ENCODE results near the gene TMEM258. TPM values are rescaled to one million over a fixed set of nuclear protein-coding genes. Genes with fewer than 3 reads are reported as not detected.

Gene TMEM258
- total RNA-seq, 1 donor from 2014 or later: 62.4 TPM

DNA sequence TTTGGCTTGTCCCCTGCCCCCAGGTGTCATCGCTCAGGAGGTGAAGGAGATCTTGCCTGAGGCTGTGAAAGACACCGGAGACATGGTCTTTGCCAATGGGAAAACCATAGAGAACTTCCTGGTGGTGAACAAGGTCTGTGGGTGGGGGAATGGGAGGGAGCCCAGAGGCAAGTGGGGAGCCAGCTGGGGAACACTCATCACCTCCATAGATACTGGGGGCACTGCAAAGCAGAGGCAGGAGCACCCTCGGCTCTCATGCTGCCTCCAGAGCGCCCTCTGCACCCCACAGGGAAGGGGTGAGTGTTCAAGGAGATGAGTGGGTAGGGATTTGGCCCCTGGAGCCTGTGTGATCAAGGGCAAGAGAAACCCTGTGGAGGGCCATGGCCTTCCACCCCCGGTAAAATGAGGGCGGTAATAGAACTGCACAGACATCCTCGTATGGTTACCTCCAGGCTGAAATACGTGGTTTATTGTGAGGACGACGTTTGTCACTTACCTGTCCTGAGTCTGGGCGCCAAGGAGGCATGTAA lies 14.0 kb downstream of the TMEM258 start:
- FAIRE-seq (no peak), DNase-seq (ENCODE audit: low spot score in 2 of 2) (no peak)

DNA sequence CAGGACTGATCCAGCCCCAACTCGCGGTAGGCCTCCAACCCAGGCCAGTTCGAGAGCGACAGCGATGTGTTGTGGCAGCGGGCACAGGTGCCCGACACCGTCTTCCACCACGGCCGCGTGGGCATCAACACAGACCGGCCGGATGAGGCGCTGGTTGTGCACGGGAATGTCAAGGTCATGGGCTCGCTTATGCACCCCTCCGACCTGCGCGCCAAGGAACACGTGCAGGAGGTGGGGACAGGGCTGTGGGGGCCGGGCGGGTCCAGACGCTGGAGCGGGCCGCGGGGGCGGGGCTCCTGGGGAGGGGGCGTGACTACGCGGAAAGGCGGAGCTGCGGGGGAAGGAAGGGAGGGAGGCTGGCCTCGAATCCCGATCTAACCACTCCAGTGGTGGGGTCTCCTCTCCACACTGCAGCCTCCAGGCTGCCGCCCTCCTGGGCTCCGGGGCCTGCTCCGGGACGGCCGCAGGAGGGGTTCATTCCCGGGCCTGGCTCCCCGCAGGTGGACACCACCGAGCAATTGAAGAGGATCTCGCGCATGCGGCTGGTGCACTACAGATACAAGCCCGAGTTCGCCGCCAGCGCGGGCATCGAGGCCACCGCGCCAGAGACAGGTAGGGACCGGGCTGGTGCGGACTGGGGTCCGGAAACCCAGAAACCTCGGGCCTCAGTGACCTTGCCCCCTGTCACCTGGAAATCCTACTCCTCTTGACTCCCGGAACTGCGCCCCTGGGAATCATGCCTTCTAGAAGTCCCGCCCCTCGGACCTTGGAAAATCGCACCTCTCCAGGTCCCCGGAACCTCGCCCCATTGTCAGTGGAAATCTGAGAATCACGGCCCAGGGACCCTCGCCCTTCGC lies 14.9 kb downstream of the TMEM258 start:
- DNase-seq (ENCODE audit: low spot score in 2 of 2): peak in 1 of 2 donors; percentile 85
- FAIRE-seq: no peak

DNA sequence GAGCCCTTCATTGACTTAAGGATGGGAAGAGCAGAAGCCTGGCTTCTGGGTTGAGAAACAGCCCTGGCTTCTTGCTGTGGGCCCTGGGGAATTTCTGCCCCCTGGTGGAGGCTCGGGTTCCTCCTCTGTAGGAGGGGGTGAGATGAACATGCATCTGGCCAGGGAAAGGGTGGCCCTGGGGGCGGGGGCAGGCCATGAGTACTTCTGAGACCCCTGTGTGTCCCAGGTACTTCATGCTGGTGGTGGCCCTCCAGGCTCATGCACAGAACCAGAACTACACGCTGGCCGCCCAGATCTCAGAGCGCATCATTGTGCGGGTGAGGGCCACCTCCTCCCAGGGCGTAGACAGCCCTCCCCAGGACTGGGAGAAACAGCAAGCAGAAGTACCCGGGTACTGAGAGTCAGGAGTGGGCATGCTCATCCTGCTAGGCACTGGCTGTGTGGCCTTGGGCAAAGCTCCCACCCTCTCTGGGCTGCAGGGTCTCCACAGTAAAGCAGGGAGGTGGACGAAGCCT lies 15.8 kb downstream of the TMEM258 start:
- no peak for FAIRE-seq
- peak; percentile 75 to 78 for DNase-seq (ENCODE audit: low spot score in 2 of 2)

DNA sequence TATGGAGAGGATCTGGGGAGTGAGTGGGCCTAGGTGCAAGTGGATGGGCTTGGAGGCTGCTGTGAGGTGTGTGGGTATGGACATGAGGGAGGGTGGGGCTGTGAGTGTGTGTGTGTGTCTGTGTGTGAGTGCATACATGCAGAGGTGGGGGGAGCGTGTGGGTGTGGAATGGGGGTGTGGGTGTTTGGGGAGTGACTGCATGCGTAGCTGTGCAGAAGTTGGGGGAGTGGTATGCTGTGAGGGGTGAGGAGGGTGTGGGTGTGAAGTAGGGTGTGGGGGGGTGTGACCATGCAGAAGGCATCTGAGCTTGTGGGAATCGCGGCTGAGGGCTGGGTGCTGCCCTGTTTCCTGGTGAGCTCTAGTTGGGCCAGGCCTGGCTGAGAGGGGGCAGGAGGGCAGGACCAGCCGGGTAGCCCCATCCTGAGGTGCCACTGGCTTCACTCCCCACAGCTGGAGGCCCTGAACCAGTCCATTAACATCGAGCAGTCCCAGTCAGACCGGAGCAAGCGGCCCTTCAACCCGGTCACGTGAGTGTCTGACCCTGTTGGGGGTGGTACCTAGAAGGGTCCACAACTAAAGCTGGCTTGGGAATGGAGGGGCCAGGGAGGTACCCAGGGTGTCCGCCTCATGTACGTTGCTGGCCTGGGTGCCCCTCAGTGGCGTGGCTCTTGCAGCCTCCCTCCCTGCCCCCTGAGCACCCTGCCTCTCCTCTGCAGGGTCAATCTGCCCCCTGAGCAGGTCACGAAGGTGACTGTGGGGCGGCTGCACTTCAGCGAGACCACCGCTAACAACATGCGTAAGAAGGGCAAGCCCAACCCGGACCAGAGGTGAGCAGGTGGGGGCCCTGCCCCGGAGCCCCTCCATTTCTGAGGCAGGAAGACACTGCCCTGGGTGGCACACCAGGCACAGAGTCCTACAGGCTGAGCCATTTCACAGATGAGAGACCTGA lies 16.5 kb downstream of the TMEM258 start:
- no peak for FAIRE-seq
- no peak for DNase-seq (ENCODE audit: low spot score in 2 of 2)

DNA sequence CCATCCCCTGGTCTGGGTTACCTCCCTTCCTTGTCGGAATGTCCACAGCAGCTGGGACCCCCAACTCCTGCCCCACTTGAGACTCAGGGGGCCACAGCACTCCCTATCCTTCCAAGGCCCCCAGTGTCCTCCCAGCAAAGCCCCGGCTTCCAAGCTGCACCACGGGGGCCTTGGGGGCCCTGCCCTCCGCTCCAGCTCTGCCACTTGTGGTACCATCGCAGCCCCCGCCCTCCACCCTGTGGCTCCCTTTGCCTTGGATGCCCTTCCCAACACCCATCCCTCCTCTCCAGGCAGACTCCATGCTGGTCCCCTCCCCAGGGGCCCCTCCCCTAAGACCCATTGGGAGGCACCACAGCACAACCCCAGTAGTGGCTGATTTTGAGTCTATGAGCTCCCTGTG lies 17.3 kb downstream of the TMEM258 start:
- DNase-seq (ENCODE audit: low spot score in 2 of 2) (no peak), FAIRE-seq (no peak)

DNA sequence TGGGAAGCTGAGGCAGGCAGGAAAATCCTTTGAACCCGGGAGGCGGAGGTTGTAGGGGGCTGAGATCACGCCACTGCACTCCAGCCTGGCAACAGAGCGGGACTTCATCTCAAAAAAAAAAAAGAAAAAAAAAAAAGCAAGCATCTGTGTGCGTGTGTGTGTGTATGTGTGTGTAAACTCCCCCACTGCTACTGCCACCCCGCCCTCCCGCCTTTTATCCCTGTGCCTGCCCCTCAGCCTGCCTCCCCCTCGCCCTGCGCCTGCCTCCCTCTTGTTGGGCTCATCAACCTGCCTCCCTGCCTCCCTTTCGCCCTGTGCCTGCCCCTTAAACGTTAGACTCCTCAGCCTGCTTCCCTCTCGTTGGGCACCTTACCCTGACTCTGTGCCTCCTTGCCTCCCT lies 18.0 kb downstream of the TMEM258 start:
- FAIRE-seq (no peak), DNase-seq (ENCODE audit: low spot score in 2 of 2) (no peak)

DNA sequence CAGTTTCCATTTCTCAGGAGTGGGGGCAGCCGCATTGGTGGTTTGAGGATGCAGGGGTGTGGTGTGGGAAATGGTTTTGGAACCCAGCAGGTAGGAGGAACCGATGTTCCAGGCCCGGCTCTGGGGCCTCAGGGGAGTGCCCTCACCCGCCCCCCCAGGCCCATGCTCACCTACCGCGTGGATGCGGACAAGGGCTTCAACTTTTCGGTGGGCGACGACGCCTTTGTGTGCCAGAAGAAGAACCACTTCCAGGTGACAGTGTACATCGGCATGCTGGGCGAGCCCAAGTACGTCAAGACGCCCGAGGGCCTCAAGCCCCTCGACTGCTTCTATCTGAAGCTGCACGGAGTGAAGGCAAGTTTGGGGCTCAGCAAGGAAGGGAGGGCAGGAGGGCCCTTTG lies 18.6 kb downstream of the TMEM258 start:
- no peak for DNase-seq (ENCODE audit: low spot score in 2 of 2)
- no peak for FAIRE-seq

DNA sequence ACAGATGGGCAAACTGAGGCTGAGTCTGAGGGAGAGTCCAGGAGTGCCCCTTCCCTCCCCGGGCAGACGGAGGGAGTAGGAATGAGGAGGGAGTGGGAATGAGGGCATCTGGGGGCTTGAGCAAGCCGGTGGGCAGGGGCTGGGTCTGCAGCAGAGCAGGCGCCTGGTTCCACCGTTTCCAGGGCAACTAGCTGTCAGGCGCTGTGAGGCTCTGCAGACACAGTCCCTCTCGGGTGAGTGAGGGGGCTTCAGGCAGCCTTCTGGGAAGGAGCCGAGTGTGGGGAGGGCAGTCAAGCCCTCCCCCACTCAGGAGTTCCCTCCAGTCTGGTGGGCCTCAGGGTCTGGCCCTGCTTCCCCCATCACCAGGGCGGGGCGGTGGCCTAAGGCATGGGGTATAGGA lies 19.0 kb downstream of the TMEM258 start:
- DNase-seq (ENCODE audit: low spot score in 2 of 2) (no peak), FAIRE-seq (no peak)

DNA sequence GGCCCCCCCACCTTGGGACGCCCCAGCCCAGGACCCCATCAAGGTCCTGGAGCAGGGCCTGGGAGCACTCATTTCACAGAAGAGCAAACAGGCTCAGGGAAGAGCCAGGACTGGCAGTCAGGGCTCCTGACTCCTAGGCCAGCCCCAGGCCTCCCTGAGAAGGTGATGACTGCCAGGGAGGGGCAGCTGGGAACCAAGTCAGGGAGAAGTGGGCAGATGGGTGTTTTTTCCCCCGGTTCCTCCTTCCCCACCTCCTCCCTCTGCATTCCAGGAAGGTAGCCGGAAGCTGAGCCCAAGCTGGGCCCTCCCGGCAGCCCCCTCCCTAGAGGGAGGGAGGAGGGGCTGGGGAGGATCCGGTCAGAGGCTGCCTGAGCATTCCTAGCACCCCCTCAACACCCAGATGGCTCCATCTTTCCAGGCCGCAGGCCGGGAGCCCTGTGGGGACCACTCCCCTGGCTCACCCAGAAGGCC lies 20.4 kb downstream of the TMEM258 start:
- DNase-seq (ENCODE audit: low spot score in 2 of 2): no peak
- FAIRE-seq: no peak

DNA sequence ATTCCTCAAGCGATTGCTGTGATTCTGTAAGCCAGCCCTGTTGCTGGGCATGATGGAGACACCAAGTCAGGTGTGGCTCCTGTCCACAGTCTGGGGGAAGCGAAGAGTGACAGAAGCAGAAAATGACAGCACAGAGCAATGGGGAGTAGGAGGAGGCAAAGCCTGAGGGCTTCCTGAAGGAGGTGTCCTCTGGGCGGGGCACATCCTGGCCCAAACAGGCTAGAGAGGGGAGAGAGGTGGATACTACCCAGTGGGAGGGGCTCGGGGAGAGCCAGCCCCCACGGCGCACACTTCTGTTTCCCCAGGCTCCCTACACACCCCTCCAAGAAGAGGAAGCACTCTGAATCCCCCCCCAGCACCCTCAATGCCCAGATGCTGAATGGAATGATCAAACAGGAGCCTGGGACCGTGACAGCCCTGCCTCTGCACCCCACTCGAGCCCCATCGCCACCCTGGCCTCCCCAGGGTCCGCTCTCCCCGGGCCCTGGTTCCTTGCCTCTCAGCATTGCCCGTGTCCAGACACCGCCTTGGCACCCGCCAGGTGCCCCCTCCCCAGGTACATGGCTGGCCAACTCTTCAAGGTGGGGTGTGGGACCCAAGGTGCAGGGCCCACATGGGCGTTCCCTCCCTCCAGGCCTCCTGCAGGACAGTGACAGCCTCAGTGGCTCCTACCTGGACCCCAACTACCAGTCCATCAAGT lies 21.1 kb downstream of the TMEM258 start:
- FAIRE-seq: no peak
- no peak for DNase-seq (ENCODE audit: low spot score in 2 of 2)

DNA sequence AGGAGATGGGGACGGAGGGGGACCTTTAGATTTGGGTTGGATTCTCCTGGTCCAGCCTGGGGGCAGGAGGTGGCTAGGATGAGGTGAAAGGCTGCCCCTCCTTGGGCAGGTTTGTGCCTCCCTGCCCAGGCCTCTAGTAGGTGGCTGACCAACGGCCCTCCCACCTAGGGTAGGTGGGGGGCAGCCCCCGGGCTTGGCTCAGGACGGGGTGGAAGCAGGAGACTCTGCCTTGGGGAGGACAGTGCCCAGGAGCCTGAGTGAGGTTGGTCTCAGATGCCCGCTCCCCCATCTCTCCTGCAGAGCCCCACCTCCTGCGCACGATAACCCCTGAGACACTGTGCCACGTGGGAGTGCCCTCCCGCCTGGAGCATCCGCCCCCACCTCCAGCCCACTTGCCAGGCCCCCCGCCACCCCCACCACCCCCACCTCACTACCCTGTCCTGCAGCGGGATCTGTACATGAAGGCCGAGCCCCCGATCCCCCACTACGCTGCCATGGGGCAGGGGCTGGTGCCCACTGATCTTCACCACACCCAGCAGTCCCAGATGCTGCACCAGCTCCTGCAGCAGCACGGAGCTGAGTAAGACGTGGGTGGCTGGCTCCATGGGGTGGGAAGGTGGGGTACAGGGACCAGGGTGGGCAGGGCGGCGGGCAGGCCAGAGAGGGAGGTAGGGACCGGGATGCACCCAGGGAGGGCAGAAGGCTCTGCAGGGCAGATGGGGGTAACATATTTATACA lies 22.3 kb downstream of the TMEM258 start:
- DNase-seq (ENCODE audit: low spot score in 2 of 2) (no peak), FAIRE-seq (no peak)

DNA sequence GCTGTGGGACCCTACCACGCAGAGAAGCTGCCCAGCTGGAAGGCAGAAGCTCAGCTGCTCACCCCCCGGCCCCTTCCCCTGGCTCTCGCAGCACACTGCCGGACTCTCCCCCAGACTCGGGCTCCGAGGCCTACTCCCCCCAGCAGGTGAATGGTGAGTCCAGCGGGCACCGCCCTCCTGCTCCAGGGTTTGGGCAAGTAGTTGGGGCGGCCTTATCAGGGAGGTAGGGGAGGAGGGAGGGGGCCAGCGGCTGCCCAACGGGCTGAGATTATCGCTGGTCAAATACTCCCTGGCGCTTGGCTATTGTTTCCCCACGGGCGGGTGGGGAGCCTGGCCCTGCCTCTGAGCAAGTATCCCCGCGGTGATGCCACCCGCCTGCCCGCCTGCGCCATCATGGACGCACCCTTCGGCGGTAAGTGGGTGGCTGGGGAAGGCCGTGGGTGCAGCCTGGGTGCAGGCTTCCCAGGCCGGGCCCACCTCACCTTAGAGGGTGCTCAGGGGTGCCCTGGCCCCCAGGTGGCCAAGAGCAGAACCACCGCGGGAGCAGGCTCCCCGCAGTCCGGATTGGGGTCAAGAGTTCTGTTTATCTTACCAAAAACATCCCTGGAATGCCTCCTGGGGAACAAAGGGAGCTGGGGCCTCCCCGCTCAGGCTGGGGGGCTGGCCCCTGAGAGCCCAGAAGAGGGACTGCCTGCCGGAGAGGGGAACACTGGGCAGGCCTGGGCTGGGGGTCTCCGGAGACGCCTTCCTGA lies 23.1 kb downstream of the TMEM258 start:
- DNase-seq (ENCODE audit: low spot score in 2 of 2): no peak
- FAIRE-seq: no peak

DNA sequence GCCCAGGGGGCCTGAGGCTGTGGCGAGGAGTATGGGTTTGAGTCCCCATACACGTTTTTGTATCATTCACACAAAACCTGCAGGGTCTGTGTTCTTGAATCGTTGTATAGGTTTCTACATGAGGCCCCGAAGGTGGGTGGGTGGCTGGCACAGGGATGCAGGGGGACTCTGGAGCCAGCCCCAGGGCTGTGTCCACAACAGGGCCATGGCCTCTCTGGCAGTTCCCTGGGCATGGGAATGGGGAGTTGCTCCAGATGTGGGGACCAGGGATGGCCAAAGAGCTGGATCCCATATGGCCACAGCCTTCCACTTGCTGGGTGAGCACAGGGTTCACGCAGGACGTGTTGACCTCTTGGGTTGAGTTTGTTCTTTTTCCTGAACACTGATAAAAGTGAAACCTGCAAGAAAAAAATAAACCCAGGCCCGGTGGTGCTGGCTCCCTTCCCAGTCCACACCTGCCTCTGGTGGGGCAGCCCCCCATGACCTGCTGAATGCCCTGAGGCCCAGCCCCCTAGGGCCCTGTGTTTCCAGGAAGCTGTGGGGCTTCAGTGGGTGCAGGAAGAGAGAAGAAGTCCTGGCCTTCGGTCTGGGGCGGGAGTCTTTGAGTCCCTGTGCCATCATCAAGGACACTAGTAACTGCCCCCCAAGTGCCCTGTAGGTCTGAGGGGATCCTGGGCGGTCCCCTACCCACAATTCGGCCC lies 23.9 kb downstream of the TMEM258 start:
- FAIRE-seq (no peak), DNase-seq (ENCODE audit: low spot score in 2 of 2) (no peak)

DNA sequence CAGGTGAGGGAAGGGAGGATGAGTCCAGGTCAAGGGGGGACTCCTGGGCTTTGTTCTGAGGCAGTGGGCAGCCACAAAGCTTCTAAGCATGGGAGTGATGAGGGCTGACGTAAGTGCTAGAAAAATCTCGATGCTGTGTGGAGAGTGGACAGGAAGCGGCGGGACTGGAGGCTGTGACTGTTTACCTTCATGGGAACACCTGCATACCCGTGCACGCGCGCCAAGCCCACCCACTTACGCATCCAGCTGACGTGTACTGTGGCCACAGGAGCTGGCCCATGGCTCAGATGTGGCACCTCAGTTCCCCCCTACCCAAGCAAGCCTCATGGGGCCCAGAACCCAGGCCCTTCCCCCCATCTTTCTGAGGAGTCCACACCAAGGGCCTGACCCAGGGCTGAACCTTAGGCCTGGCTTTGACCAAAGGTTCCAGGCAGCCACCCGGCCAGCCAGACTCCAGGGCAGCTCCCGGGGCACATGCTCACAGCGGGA lies 26.0 kb downstream of the TMEM258 start:
- no peak for DNase-seq (ENCODE audit: low spot score in 2 of 2)
- no peak for FAIRE-seq

DNA sequence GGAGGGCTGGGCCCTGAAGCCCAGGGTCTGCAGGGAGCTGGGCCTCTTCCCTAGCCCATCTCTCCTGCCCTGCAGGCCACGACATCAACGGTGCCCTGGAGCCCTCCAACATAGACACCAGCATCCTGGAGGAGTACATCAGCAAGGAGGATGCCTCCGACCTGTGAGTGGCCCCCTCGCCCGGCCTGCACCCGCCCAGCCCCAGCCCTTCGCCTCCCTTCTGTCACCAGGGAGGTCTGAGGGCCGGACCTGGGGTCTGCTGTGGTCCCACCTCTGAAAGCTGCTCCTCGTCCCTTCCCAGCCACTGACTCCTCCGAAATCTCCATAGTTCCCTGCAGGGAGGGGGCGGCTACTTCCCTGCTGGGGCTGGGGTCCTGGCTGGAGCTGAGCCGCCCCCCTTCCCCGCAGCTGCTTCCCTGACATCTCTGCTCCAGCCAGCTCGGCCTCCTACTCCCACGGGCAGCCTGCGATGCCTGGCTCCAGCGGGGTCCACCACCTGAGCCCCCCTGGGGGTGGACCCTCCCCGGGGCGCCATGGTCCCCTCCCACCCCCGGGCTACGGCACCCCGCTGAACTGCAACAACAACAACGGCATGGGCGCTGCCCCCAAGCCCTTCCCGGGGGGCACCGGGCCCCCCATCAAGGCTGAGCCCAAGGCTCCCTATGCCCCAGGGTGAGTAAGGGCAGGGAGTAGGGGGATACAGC lies 26.7 kb downstream of the TMEM258 start:
- FAIRE-seq: no peak
- no peak for DNase-seq (ENCODE audit: low spot score in 2 of 2)

DNA sequence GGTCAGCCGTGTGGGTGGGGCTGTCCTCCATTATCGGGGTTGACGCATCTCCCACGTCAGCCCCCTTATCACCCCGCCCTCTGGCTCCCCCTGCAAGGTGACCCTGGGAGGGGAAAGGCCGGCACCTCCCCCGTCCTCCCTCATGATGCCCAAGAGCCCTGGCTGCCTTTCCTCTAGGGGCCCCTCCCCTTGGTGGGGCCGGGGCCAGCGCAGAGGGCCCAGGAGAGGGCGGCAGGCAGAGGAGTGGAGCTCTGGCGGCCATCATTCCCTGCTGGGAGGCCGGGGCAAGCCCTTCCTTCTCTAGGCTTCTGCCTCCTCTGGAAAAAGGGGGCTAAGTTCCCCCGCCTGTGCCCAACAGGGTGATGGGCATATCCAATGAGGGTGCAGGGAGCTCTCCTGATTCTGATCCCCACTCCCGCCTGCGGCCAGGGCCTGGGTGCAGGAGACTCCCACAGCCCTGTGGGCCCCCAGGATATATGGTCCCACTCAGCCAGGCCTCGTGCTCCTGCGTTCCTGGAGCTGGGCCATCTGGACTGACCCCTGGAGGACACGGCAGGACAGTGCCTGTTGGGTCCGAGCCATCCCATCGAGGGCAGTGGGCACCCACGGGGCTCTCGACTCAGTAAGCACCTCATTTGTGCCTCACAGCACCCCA lies 27.7 kb downstream of the TMEM258 start:
- no peak for DNase-seq (ENCODE audit: low spot score in 2 of 2)

More for the DNA sequence above, 27.7 kb downstream of the TMEM258 start:
- FAIRE-seq: no peak

Data from frontal cortex (tissue), 4 donors.